ENCODE measurements around the gene ZNF784. TPM values are rescaled to one million over a fixed set of nuclear protein-coding genes. Genes with fewer than 3 reads are reported as not detected.

Gene ZNF784
- total and polyA plus RNA-seq, 4 donors, result 0.79 to 6.0 (median 3.8) TPM

DNA sequence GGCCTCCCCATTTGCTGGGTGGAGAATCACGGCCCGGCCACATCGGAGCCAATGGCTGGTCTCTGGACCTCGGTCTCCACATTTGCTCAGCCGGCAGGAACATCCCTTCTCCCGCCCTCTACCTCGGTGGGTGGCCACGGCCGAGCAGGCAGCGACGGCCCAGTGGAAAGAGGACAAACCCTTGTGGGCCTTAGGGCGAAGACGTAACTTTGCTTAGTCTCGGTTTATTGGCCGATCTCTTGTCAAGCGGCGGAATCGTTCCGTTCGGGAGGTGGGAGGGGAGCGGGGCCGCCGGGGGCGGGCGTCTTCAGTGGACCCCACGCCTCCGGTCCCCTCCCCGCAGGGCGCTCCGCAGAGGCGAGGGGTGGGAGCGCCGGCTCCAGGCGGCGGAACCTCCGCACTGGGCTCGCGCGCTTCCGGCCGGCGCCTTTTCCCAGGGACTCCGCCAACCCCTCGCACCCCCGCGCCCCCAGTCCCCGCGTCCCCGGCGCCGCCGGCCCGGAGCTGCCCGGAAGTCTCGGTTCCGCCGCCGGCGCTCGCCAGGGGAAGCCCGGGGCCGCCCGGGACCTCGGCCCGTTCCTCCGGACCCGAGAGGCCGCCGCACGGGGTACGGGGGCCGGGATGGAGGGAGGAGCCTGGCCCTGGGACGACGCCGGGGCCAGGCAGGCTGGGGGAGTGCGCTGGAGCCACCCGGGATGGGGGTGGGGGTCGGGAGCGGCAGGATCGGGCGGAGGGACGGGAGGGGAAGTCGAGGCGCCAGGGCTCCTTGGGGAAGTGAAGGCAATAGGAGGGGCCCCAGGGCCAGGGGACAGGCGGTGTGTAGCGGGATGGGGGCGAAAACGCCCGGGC, 16.4 kb upstream of the ZNF784 start, which contains the start of gene ZNF580:
ZNF580 (plus strand) TSS at position 426 of the 849 bp plus-strand sequence. CDS start 1,507 bp downstream, outside the sequence.
- Histone ChIP-seq H3K36me3 (ENCODE audit: control insufficient read depth in 4 of 4, insufficient read depth in 3 of 4, low read depth in 1 of 4, low read length in 3 of 4) (peaks cover 0 to 9% (median under 1%) of the 10 kb centered on the region in 4 donors), H3K4me3 (ENCODE audit: low read depth in 1 of 3, low read length in 3 of 3) (peak within 1 kb of the TSS; percentile 65 to 86 (median 79)), H3K9ac (ENCODE audit: low read depth in 1 of 2, low read length in 2 of 2) (peak within 1 kb of the TSS; percentile 66 to 84), H3K27ac (ENCODE audit: low read depth in 1 of 2, low read length in 2 of 2) (peak within 1 kb of the TSS; percentile 83 to 91), H3K27me3 (ENCODE audit: control insufficient read depth in 4 of 4, insufficient read depth in 4 of 4, low read length in 3 of 4) (no peaks in the 10 kb centered on the region), H3K4me1 (ENCODE audit: control insufficient read depth in 4 of 4, insufficient read depth in 4 of 4, low read length in 3 of 4) (peaks cover 26 to 78% (median 58%) of the 10 kb centered on the region in 4 donors), H3K9me3 (ENCODE audit: control insufficient read depth in 4 of 4, low read length in 3 of 4) (no peaks in the 10 kb centered on the region)
- under 1% methylated on average over 89 of the region's 89 CpGs for WGBS
- TF ChIP-seq, protein P1, sequence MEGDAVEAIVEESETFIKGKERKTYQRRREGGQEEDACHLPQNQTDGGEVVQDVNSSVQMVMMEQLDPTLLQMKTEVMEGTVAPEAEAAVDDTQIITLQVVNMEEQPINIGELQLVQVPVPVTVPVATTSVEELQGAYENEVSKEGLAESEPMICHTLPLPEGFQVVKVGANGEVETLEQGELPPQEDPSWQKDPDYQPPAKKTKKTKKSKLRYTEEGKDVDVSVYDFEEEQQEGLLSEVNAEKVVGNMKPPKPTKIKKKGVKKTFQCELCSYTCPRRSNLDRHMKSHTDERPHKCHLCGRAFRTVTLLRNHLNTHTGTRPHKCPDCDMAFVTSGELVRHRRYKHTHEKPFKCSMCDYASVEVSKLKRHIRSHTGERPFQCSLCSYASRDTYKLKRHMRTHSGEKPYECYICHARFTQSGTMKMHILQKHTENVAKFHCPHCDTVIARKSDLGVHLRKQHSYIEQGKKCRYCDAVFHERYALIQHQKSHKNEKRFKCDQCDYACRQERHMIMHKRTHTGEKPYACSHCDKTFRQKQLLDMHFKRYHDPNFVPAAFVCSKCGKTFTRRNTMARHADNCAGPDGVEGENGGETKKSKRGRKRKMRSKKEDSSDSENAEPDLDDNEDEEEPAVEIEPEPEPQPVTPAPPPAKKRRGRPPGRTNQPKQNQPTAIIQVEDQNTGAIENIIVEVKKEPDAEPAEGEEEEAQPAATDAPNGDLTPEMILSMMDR (IDR thresholded peaks at IDR 0.05; ENCODE audit: low read depth, low read length, missing input control), result no peak
- TF ChIP-seq GABPA (IDR thresholded peaks at IDR 0.05 in 1 of 2, conservative IDR thresholded peaks at IDR 0.05 in 1 of 2), result peak in 1 of 2 donors; percentile 51
- no peak for TF ChIP-seq YY1 (IDR thresholded peaks at IDR 0.05)
- peak; percentile 74 for DNase-seq (ENCODE audit: low spot score)

DNA sequence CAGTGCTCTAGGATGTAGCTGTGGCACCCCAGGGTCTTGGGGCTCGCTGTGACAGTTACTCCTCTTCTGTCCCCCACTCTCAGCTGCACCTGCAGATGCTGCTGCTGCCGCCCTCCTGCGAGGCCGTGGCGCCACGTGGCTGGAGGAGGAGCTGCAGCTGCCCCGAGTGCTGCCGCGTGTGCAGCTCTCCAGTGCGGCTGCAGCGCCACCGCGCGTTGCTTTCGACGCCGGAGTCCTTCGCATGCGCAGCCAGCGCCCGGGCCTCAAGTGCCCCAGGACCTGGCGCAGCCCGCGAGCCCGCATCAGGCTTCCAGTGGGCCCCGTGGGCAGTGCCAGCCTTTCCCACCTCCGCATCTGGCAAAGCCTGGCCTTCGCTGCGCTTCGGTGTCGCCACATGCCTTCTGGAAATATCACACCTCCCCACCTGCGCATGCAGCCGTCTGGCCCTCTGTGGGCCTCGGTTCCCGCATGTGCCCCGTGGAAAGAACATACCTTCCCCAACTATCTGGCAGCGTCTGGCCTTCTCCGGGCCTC, 15.7 kb upstream of the ZNF784 start:
- Histone ChIP-seq H3K4me3 (ENCODE audit: low read depth in 1 of 3, low read length in 3 of 3) (peak overlapping the region in 2 of 3 donors; percentile 65 to 86), H3K4me1 (ENCODE audit: control insufficient read depth in 4 of 4, insufficient read depth in 4 of 4, low read length in 3 of 4) (peaks cover 28 to 83% (median 63%) of the 10 kb centered on the region in 4 donors), H3K27ac (ENCODE audit: low read depth in 1 of 2, low read length in 2 of 2) (peak overlapping the region; percentile 83 to 91), H3K36me3 (ENCODE audit: control insufficient read depth in 4 of 4, insufficient read depth in 3 of 4, low read depth in 1 of 4, low read length in 3 of 4) (peaks cover 0 to 3% (median under 1%) of the 10 kb centered on the region in 4 donors), H3K27me3 (ENCODE audit: control insufficient read depth in 4 of 4, insufficient read depth in 4 of 4, low read length in 3 of 4) (no peaks in the 10 kb centered on the region), H3K9me3 (ENCODE audit: control insufficient read depth in 4 of 4, low read length in 3 of 4) (no peaks in the 10 kb centered on the region), H3K9ac (ENCODE audit: low read depth in 1 of 2, low read length in 2 of 2) (peak overlapping the region in 1 of 2 donors; percentile 60)
- DNase-seq (ENCODE audit: low spot score), result peak; percentile 62
- WGBS, result 25% methylated on average over 38 of the region's 38 CpGs
- TF ChIP-seq, protein P2, sequence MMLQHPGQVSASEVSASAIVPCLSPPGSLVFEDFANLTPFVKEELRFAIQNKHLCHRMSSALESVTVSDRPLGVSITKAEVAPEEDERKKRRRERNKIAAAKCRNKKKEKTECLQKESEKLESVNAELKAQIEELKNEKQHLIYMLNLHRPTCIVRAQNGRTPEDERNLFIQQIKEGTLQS (IDR thresholded peaks at IDR 0.05), result no peak
- no peak for TF ChIP-seq FOXA2 (IDR thresholded peaks at IDR 0.05)
- peak in 1 of 2 donors; percentile 14 for TF ChIP-seq GABPA (IDR thresholded peaks at IDR 0.05 in 1 of 2, conservative IDR thresholded peaks at IDR 0.05 in 1 of 2)
- no peak for TF ChIP-seq RXRA (IDR thresholded peaks at IDR 0.05)
- TF ChIP-seq, protein P3, sequence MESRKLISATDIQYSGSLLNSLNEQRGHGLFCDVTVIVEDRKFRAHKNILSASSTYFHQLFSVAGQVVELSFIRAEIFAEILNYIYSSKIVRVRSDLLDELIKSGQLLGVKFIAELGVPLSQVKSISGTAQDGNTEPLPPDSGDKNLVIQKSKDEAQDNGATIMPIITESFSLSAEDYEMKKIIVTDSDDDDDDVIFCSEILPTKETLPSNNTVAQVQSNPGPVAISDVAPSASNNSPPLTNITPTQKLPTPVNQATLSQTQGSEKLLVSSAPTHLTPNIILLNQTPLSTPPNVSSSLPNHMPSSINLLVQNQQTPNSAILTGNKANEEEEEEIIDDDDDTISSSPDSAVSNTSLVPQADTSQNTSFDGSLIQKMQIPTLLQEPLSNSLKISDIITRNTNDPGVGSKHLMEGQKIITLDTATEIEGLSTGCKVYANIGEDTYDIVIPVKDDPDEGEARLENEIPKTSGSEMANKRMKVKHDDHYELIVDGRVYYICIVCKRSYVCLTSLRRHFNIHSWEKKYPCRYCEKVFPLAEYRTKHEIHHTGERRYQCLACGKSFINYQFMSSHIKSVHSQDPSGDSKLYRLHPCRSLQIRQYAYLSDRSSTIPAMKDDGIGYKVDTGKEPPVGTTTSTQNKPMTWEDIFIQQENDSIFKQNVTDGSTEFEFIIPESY (IDR thresholded peaks at IDR 0.05), result no peak
- no peak for TF ChIP-seq YY1 (IDR thresholded peaks at IDR 0.05)
- TF ChIP-seq HNF4G (IDR thresholded peaks at IDR 0.05), result no peak
- TF ChIP-seq, protein P4, sequence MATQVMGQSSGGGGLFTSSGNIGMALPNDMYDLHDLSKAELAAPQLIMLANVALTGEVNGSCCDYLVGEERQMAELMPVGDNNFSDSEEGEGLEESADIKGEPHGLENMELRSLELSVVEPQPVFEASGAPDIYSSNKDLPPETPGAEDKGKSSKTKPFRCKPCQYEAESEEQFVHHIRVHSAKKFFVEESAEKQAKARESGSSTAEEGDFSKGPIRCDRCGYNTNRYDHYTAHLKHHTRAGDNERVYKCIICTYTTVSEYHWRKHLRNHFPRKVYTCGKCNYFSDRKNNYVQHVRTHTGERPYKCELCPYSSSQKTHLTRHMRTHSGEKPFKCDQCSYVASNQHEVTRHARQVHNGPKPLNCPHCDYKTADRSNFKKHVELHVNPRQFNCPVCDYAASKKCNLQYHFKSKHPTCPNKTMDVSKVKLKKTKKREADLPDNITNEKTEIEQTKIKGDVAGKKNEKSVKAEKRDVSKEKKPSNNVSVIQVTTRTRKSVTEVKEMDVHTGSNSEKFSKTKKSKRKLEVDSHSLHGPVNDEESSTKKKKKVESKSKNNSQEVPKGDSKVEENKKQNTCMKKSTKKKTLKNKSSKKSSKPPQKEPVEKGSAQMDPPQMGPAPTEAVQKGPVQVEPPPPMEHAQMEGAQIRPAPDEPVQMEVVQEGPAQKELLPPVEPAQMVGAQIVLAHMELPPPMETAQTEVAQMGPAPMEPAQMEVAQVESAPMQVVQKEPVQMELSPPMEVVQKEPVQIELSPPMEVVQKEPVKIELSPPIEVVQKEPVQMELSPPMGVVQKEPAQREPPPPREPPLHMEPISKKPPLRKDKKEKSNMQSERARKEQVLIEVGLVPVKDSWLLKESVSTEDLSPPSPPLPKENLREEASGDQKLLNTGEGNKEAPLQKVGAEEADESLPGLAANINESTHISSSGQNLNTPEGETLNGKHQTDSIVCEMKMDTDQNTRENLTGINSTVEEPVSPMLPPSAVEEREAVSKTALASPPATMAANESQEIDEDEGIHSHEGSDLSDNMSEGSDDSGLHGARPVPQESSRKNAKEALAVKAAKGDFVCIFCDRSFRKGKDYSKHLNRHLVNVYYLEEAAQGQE (IDR thresholded peaks at IDR 0.05), result no peak
- no peak for TF ChIP-seq TAF1 (conservative IDR thresholded peaks at IDR 0.05)
- no peak for TF ChIP-seq JUND (IDR thresholded peaks at IDR 0.05)
- TF ChIP-seq FOXA1 (IDR thresholded peaks at IDR 0.05), result no peak
- TF ChIP-seq, protein P1 (IDR thresholded peaks at IDR 0.05; ENCODE audit: low read depth, low read length, missing input control), result peak; percentile 36
- peak; percentile 12 to 48 for TF ChIP-seq RAD21 (IDR thresholded peaks at IDR 0.05)
- no peak for TF ChIP-seq HNF4A (conservative IDR thresholded peaks at IDR 0.05)
- TF ChIP-seq EGR1 (IDR thresholded peaks at IDR 0.05; ENCODE audit: low read depth in 2 of 2), result no peak
- no peak for TF ChIP-seq NR2F2 (IDR thresholded peaks at IDR 0.05)
- no peak for TF ChIP-seq SP1 (IDR thresholded peaks at IDR 0.05)
- TF ChIP-seq, protein P5, sequence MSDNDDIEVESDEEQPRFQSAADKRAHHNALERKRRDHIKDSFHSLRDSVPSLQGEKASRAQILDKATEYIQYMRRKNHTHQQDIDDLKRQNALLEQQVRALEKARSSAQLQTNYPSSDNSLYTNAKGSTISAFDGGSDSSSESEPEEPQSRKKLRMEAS (IDR thresholded peaks at IDR 0.05), result peak; percentile 55
